HFFc6 (cell line): ENCODE measurements around the gene SERTM2. TPM values are rescaled to one million over a fixed set of nuclear protein-coding genes. Genes with fewer than 3 reads are reported as not detected.

ENCODE experiments used
- DNase-seq: peaks from one replicate; pipeline ENCODE4 v3.0.0-alpha.2; 2018
- H3K27ac Mint-ChIP-seq: 2 replicates; pipeline ENCODE4 v1.8.0; 2020; ENCODE audit warnings: mild to moderate bottlenecking, mixed read lengths
- H3K27me3 Mint-ChIP-seq: 2 replicates; pipeline ENCODE4 v1.8.0; 2021; ENCODE audit warnings: mild to moderate bottlenecking, moderate library complexity, mixed read lengths; ENCODE audit not compliant: insufficient read depth
- H3K36me3 Mint-ChIP-seq: 2 replicates; pipeline ENCODE4 v1.8.0; 2021; ENCODE audit warnings: low read depth, mixed read lengths
- H3K4me1 Mint-ChIP-seq: 2 replicates; pipeline ENCODE4 v1.8.0; 2020; ENCODE audit warnings: low read depth, mixed read lengths
- H3K4me3 Mint-ChIP-seq: 2 replicates; pipeline ENCODE4 v1.8.0; 2020; ENCODE audit warnings: mild to moderate bottlenecking, moderate library complexity, mixed read lengths
- H3K9me3 Mint-ChIP-seq: 2 replicates; pipeline ENCODE4 v1.8.0; 2020; ENCODE audit warnings: mild to moderate bottlenecking, mixed read lengths
- total RNA-seq, 6 experiments: library from RNA; stranded (reverse); fragmentation: NEBNext Ultra II Directional; extraction: Animal tissue kit (Norgen Biotek cat#: 25700); gene quantifications; 2 replicates in 1 of 6; 3 replicates in 5 of 6; pipeline ENCODE4 v1.2.3, GENCODE V29; 2021
- TF ChIP-seq, protein P1 (sequence below): fragments of 200-600 bp; sonication (generic); IDR thresholded peaks from 2 replicates; pipeline ENCODE4 v1.5.0; 2021; ENCODE audit warnings: antibody characterized with exemption, mild to moderate bottlenecking

The SERTM2 gene
- total RNA-seq, 6 experiments from 2014 or later = not detected

DNA sequence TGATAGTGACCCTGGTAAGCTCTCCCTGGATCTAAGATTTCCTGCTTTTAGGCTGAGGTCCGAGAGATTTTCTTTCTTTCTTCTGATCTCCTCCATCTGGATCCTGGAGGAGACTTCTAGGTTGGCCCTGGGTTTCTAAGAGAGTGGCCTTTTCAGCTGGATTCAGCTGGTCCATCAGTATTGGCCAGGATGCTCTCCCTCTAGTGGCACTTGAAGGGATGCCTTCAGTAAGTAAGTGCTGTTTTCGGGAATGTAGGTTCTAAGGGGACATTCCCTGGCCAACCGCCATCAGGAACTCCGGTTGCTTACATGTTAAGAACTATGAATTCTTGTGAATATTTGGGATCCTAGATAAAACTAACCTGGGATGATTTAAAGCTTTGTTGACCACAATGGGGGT lies 56.9 kb downstream of the SERTM2 start:
- H3K27ac Mint-ChIP-seq = no peak overlapping the region
- no peaks in the 10 kb centered on the region for H3K4me1 Mint-ChIP-seq
- H3K4me3 Mint-ChIP-seq = no peak overlapping the region
- H3K27me3 Mint-ChIP-seq = no peaks in the 10 kb centered on the region; the same call in 1 of the 2 replicates
- H3K9me3 Mint-ChIP-seq = peaks cover 4% of the 10 kb centered on the region; the same call in 1 of the 2 replicates
- TF ChIP-seq, protein P1, sequence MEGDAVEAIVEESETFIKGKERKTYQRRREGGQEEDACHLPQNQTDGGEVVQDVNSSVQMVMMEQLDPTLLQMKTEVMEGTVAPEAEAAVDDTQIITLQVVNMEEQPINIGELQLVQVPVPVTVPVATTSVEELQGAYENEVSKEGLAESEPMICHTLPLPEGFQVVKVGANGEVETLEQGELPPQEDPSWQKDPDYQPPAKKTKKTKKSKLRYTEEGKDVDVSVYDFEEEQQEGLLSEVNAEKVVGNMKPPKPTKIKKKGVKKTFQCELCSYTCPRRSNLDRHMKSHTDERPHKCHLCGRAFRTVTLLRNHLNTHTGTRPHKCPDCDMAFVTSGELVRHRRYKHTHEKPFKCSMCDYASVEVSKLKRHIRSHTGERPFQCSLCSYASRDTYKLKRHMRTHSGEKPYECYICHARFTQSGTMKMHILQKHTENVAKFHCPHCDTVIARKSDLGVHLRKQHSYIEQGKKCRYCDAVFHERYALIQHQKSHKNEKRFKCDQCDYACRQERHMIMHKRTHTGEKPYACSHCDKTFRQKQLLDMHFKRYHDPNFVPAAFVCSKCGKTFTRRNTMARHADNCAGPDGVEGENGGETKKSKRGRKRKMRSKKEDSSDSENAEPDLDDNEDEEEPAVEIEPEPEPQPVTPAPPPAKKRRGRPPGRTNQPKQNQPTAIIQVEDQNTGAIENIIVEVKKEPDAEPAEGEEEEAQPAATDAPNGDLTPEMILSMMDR = peak; percentile 24; the same call in 1 of the 2 replicates
- DNase-seq = no peak
- no peaks in the 10 kb centered on the region for H3K36me3 Mint-ChIP-seq

DNA sequence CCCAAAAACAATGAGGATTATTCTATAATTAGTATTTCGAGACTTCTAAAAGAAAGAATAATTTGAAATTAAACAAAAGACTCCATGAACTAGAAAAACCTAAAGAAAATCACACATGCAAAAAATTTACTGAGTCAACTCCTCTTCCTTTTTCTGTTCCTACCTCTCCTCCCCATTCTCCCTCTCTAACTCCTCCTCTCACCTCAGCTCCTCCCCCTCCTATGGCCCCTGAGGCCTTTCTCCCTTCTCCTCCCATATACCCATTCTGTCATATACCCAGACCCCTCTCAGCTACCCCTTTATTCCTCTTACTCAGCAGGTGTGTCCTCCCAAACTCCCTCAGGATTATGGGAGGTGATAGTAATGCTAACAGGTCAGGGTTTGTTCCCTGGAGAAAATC lies 57.4 kb downstream of the SERTM2 start:
- Mint-ChIP-seq H3K4me1 (no peaks in the 10 kb centered on the region), H3K27me3 (no peaks in the 10 kb centered on the region; the same call in 1 of the 2 replicates), H3K9me3 (peaks cover 4% of the 10 kb centered on the region; the same call in 1 of the 2 replicates), H3K36me3 (no peaks in the 10 kb centered on the region), H3K4me3 (no peak overlapping the region), H3K27ac (no peak overlapping the region)
- no peak for DNase-seq
- TF ChIP-seq, protein P1 = no peak

Other genes with a start within 250 kb of the SERTM2 start
- gene CAPN6, start 241.2 kb upstream of the SERTM2 start, total RNA-seq = not detected
- gene DCX, start 99.5 kb upstream of the SERTM2 start, total RNA-seq = not detected
- gene ALG13, start 169.5 kb downstream of the SERTM2 start, total RNA-seq = 10 to 100 TPM; 21.7 to 30.2 (median 26.5) TPM